Testis (tissue), 3 donors: ENCODE results near the gene RPS14. TPM values are rescaled to one million over a fixed set of nuclear protein-coding genes. Genes with fewer than 3 reads are reported as not detected.

Experiments used
- DNase-seq: peaks from one replicate; pipeline ENCODE4 v3.0.0-alpha.2; 2019
- H3K27ac ChIP-seq, 2 donors: fragments of 200-600 bp; sonication (generic); one replicate each; pipeline ENCODE4 v1.5.1; 2019
- H3K27me3 ChIP-seq: fragments of 200-600 bp; sonication (generic); one replicate; pipeline ENCODE4 v1.5.1; 2019
- H3K36me3 ChIP-seq: fragments of 200-600 bp; sonication (generic); one replicate; pipeline ENCODE4 v1.5.1; 2017; ENCODE audit warnings: low read depth; ENCODE audit errors: missing control alignments
- H3K4me1 ChIP-seq: fragments of 200-600 bp; sonication (generic); one replicate; pipeline ENCODE4 v1.5.1; 2019
- H3K4me3 ChIP-seq, 2 donors: fragments of 200-600 bp; sonication (generic); one replicate each; pipeline ENCODE4 v1.5.1; 2017 to 2019
- H3K9me3 ChIP-seq: fragments of 200-600 bp; sonication (generic); one replicate; pipeline ENCODE4 v1.5.1; 2017
- POLR2A ChIP-seq: fragments of 450-650 bp; IDR thresholded peaks from one replicate; pipeline ENCODE4 v1.6.1; 2017; ENCODE audit warnings: antibody characterized with exemption, mild to moderate bottlenecking, moderate library complexity
- WGBS, 2 donors: methylation state at CpG; one replicate each; pipeline ENCODE4 v1.1.5; 2018; 5-methylcytosine and 5-hydroxymethylcytosine counted together
- intact Hi-C: fragments of 100-400 bp; cut with DNase I; formaldehyde crosslinking; loops from one replicate; pipeline ENCODE4 v1.15.1; 2023; ENCODE audit warnings: low total_unique reads
- polyA plus RNA-seq: library from polyadenylated mRNA; stranded (reverse); fragments of 350-450 nt; fragmentation: Illumina TruSeq; extraction: RNeasy Lipid Tissue Mini Kit (QIAGEN cat#74804); gene quantifications from one replicate; pipeline ENCODE4 v1.2.3, GENCODE V29; 2014; ENCODE audit warnings: low read depth, low replicate concordance; ENCODE audit not compliant: insufficient read depth
- total RNA-seq, 2 donors: library from RNA; depleted of rRNA; stranded (reverse); fragments of >200 nt; gene quantifications; one replicate each; pipeline ENCODE4 v1.2.3, GENCODE V29; 2016
- TF ChIP-seq, protein P1 (sequence below), 3 experiments: fragments of 450-650 bp in 2 of 3; fragments of 200-600 bp in 1 of 3; sonication (generic) in 1 of 3; IDR thresholded peaks; one replicate each; pipeline ENCODE4 v1.5.1; 2016 to 2019; ENCODE audit warnings: antibody characterized with exemption in 3 of 3, mild to moderate bottlenecking in 2 of 3, moderate library complexity in 1 of 3

The RPS14 gene
- total and polyA plus RNA-seq, 3 donors from 2014 or later = 781 to 1,273 (median 1,234) TPM

- H3K4me1 ChIP-seq = peaks cover 8% of the 10 kb centered on the region
- no peak for DNase-seq
- WGBS, 2 donors = 49 to 62% methylated on average over 6 of the region's 6 CpGs
- H3K9me3 ChIP-seq = no peaks in the 10 kb centered on the region
- H3K27ac ChIP-seq = no peak overlapping the region
- intact Hi-C loops = loop anchor here (10.0 kb wide), 1 partner anchor 55 kb away; no protein-coding TSS in a partner anchor
- H3K27me3 ChIP-seq = no peaks in the 10 kb centered on the region
- no peaks in the 10 kb centered on the region for H3K36me3 ChIP-seq
- no peak for TF ChIP-seq POLR2A
- TF ChIP-seq, protein P1, sequence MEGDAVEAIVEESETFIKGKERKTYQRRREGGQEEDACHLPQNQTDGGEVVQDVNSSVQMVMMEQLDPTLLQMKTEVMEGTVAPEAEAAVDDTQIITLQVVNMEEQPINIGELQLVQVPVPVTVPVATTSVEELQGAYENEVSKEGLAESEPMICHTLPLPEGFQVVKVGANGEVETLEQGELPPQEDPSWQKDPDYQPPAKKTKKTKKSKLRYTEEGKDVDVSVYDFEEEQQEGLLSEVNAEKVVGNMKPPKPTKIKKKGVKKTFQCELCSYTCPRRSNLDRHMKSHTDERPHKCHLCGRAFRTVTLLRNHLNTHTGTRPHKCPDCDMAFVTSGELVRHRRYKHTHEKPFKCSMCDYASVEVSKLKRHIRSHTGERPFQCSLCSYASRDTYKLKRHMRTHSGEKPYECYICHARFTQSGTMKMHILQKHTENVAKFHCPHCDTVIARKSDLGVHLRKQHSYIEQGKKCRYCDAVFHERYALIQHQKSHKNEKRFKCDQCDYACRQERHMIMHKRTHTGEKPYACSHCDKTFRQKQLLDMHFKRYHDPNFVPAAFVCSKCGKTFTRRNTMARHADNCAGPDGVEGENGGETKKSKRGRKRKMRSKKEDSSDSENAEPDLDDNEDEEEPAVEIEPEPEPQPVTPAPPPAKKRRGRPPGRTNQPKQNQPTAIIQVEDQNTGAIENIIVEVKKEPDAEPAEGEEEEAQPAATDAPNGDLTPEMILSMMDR (IDR thresholded peaks at IDR 0.05) = no peak
- no peak overlapping the region for H3K4me3 ChIP-seq
Measured at GRCh38 chr5:150469718-150470469, 20.4 kb upstream of the RPS14 start.

GRCh38 chr5:150468206-150468605 lies 18.7 kb upstream of the RPS14 start:
- no peaks in the 10 kb centered on the region for H3K9me3 ChIP-seq
- H3K27ac ChIP-seq = no peak overlapping the region
- no peak for DNase-seq
- intact Hi-C loops = loop anchor here (10.0 kb wide), 1 partner anchor 57 kb away; no protein-coding TSS in a partner anchor
- H3K4me1 ChIP-seq = peaks cover 19% of the 10 kb centered on the region
- TF ChIP-seq, protein P1 (IDR thresholded peaks at IDR 0.05) = no peak
- no peak for TF ChIP-seq POLR2A
- H3K27me3 ChIP-seq = no peaks in the 10 kb centered on the region
- no peak overlapping the region for H3K4me3 ChIP-seq
- WGBS, 2 donors = 87 to 100% methylated on average over 4 of the region's 4 CpGs
- no peaks in the 10 kb centered on the region for H3K36me3 ChIP-seq

DNA sequence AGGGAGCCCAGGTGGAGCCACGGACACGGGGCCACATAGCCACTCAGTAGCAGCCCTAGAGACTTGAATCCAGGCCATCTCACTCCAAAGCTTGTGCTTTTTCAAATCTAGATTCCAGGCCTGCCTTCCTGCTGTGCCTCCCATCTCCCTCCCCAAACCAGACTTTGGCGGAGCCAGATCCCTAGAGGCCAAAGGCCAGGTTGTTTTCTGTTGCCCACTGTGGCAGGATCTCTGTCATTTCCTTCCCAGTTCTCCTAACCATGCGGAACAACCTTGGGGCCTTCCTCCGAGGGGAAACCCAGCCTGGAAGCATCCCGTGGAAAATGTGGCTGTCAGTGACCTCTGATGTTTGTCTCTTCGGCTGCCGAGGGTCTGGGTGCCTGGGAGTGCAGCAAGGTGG lies 16.4 kb upstream of the RPS14 start:
- intact Hi-C loops = loop anchor here (10.0 kb wide), 1 partner anchor 59 kb away; no protein-coding TSS in a partner anchor
- 63 to 92% methylated on average over 5 to 7 of the region's 8 CpGs for WGBS, 2 donors
- Histone ChIP-seq H3K9me3 (no peaks in the 10 kb centered on the region), H3K36me3 (no peaks in the 10 kb centered on the region), H3K4me1 (peaks cover 23% of the 10 kb centered on the region), H3K27ac (peak overlapping the region in 1 of 2 donors; percentile 68), H3K27me3 (no peaks in the 10 kb centered on the region), H3K4me3 (no peak overlapping the region)
- DNase-seq = no peak
- TF ChIP-seq, protein P1 (IDR thresholded peaks at IDR 0.05) = no peak

DNA sequence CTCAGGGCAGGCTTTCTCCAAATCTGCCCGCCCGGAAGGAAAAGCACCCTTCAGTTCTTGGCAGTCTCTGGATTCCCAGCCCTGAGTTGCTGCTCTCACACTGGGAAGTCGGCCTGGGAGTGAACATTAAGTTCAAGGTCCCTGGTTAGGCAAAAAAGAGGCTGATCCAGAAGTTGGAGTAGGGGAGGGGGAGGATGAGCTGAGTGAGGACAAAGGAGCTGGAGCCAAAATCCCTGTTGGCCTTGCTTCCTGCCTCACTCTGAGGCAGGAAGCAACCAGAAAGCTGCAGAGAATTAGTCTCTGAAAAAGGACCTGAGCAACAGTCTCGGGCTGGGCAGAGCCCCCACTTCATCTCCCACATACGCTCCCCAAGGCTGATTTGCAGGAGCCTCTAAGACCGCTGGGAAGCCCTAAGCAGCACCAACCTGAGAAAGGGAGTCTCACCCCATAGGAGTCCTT lies 15.0 kb upstream of the RPS14 start:
- peaks cover 29% of the 10 kb centered on the region for H3K4me1 ChIP-seq
- H3K4me3 ChIP-seq = no peak overlapping the region
- H3K27me3 ChIP-seq = no peaks in the 10 kb centered on the region
- intact Hi-C loops = loop anchor here (10.0 kb wide), 1 partner anchor 60 kb away; no protein-coding TSS in a partner anchor
- no peaks in the 10 kb centered on the region for H3K9me3 ChIP-seq
- H3K27ac ChIP-seq = peak overlapping the region; percentile 35 to 68
- 31 to 43% methylated on average over 6 of the region's 6 CpGs for WGBS, 2 donors
- no peak for TF ChIP-seq POLR2A
- TF ChIP-seq, protein P1 (IDR thresholded peaks at IDR 0.05) = no peak
- DNase-seq = peak; percentile 87
- H3K36me3 ChIP-seq = no peaks in the 10 kb centered on the region
